SK-N-SH (cell line): ENCODE data around the gene CCDC9. TPM values are rescaled to one million over a fixed set of nuclear protein-coding genes. Genes with fewer than 3 reads are reported as not detected.

ENCODE experiments used
- CTCF ChIA-PET: fragments of 300-600, 350-600 bp; formaldehyde crosslinking; extraction: SDS; loops from one replicate; lab custom pipeline; 2021; lab: Yijun Ruan, JAX
- POLR2A ChIA-PET: fragments of 350-600 bp; sonication (Branson Sonifier 250); formaldehyde crosslinking; extraction: SDS; loops from one replicate; lab custom pipeline; 2020; ENCODE audit warnings: antibody characterized with exemption, inconsistent platforms; lab: Yijun Ruan, JAX
- DNase-seq: peaks from one replicate; pipeline ENCODE4 v3.0.0; 2012
- H2AFZ ChIP-seq: fragments of 200-600 bp; sonication (generic); 2 replicates; pipeline ENCODE4 v1.8.1; 2016; ENCODE audit warnings: antibody characterized with exemption, mild to moderate bottlenecking, low read depth
- H3F3A ChIP-seq: fragments of 200-600 bp; sonication (generic); replicated peaks from 2 replicates; pipeline ENCODE3; 2016; ENCODE audit warnings: antibody characterized with exemption, mild to moderate bottlenecking; ENCODE audit not compliant: insufficient read depth
- H3K27ac ChIP-seq, 2 experiments: fragments of 200-500 bp in 1 of 2; fragments of 200-600 bp in 1 of 2; sonication (Bioruptor generic) in 1 of 2; sonication (generic), shearing (Covaris generic) in 1 of 2; 2 replicates each; pipeline versions ENCODE4 v1.5.1 to v1.6.1; 2014 to 2016; ENCODE audit warnings: low read depth in 2 of 2, inconsistent platforms in 1 of 2, low read length in 1 of 2, mild to moderate bottlenecking in 1 of 2, mixed read lengths in 1 of 2
- H3K27me3 ChIP-seq: fragments of 200-600 bp; sonication (generic), shearing (Covaris generic); 2 replicates; pipeline ENCODE4 v1.6.1; 2016; ENCODE audit warnings: mixed run types; ENCODE audit not compliant: insufficient read depth
- H3K36me3 ChIP-seq, 2 experiments: fragments of 200-500 bp in 1 of 2; fragments of 200-600 bp in 1 of 2; sonication (Bioruptor generic) in 1 of 2; sonication (generic) in 1 of 2; replicated peaks in 1 of 2; 2 replicates each; pipeline versions ENCODE3 to v1.5.1; 2014 to 2016; ENCODE audit warnings: low read length in 1 of 2, mild to moderate bottlenecking in 1 of 2; ENCODE audit not compliant: insufficient read depth in 2 of 2, control insufficient read depth in 1 of 2
- H3K4me1 ChIP-seq, 2 experiments: fragments of 200-500 bp in 1 of 2; fragments of 200-600 bp in 1 of 2; sonication (Bioruptor generic) in 1 of 2; sonication (generic), shearing (Covaris generic) in 1 of 2; 2 replicates each; pipeline versions ENCODE4 v1.5.1 to v1.6.1; 2014 to 2016; ENCODE audit warnings: low read depth in 1 of 2, low read length in 1 of 2, mixed run types in 1 of 2; ENCODE audit not compliant: insufficient read depth in 2 of 2, control insufficient read depth in 1 of 2
- H3K4me2 ChIP-seq: fragments of 200-600 bp; sonication (generic), shearing (Covaris generic); 2 replicates; pipeline ENCODE4 v1.6.1; 2017; ENCODE audit warnings: mixed run types
- H3K4me3 ChIP-seq, 2 experiments: fragments of 200-500 bp in 1 of 2; fragments of 200-600 bp in 1 of 2; sonication (Bioruptor generic) in 1 of 2; sonication (generic), shearing (Covaris generic) in 1 of 2; 2 replicates each; pipeline versions ENCODE4 v1.5.1 to v1.8.1; 2014 to 2016; ENCODE audit warnings: low read depth in 2 of 2, inconsistent platforms in 1 of 2, low read length in 1 of 2, mild to moderate bottlenecking in 1 of 2, mixed read lengths in 1 of 2, moderate library complexity in 1 of 2
- H3K79me2 ChIP-seq: fragments of 200-600 bp; sonication (generic); 2 replicates; pipeline ENCODE4 v1.8.1; 2017; ENCODE audit warnings: mild to moderate bottlenecking; ENCODE audit not compliant: insufficient read depth
- H3K9ac ChIP-seq: fragments of 200-600 bp; sonication (generic); 2 replicates; pipeline ENCODE4 v1.6.1; 2017; ENCODE audit warnings: mixed run types
- H3K9me2 ChIP-seq: fragments of 200-600 bp; sonication (generic); 2 replicates; pipeline ENCODE4 v1.6.1; 2017; ENCODE audit warnings: mixed run types
- H3K9me3 ChIP-seq: fragments of 200-600 bp; sonication (generic); 2 replicates; pipeline ENCODE4 v1.6.1; 2017; ENCODE audit warnings: mixed run types, mild to moderate bottlenecking, moderate library complexity
- H4K20me1 ChIP-seq: fragments of 200-600 bp; sonication (generic); 2 replicates; pipeline ENCODE4 v1.6.1; 2017; ENCODE audit warnings: mild to moderate bottlenecking, mixed run types; ENCODE audit not compliant: insufficient read depth
- EP300 ChIP-seq, 2 experiments: IDR thresholded peaks; 2 replicates each; pipeline versions ENCODE4 v1.4.0 to v1.6.1; 2012; ENCODE audit warnings: borderline replicate concordance in 1 of 2, low read depth in 1 of 2, low read length in 1 of 2
- FOXJ3 ChIP-seq: sonication (generic); formaldehyde crosslinking; IDR thresholded peaks from 2 replicates; pipeline ENCODE4 v1.5.1; 2020; ENCODE audit warnings: mild to moderate bottlenecking, missing genetic modification reagents
- FOXM1 ChIP-seq: IDR thresholded peaks from 2 replicates; pipeline ENCODE4 v1.4.0; 2012; ENCODE audit warnings: low read depth, mild to moderate bottlenecking
- GATA2 ChIP-seq: sonication (generic); formaldehyde crosslinking; IDR thresholded peaks from 2 replicates; pipeline ENCODE4 v1.5.0; 2020; ENCODE audit warnings: mild to moderate bottlenecking, missing genetic modification reagents
- IRF3 ChIP-seq: fragments of 150-350 bp; IDR thresholded peaks from 2 replicates; pipeline ENCODE4 v1.6.1; 2016; ENCODE audit warnings: mild to moderate bottlenecking, low read depth, low read length
- JUND ChIP-seq: IDR thresholded peaks from 2 replicates; pipeline ENCODE4 v1.4.0; 2012
- MEF2A ChIP-seq: IDR thresholded peaks from 2 replicates; pipeline ENCODE4 v1.4.0; 2012; ENCODE audit warnings: low read depth, borderline replicate concordance
- NFIC ChIP-seq: IDR thresholded peaks from 2 replicates; pipeline ENCODE4 v1.4.0; 2012; ENCODE audit warnings: borderline replicate concordance
- NRF1 ChIP-seq: IDR thresholded peaks from 2 replicates; pipeline ENCODE4 v1.6.1; 2012; ENCODE audit warnings: low read depth, mild to moderate bottlenecking, low read length
- RFX5 ChIP-seq: IDR thresholded peaks from 2 replicates; pipeline ENCODE4 v1.6.1; 2012; ENCODE audit warnings: mild to moderate bottlenecking, improper control_type of control experiment, low read length
- RXRA ChIP-seq: IDR thresholded peaks from 2 replicates; pipeline ENCODE4 v1.4.0; 2012; ENCODE audit warnings: low read depth, mild to moderate bottlenecking, borderline replicate concordance
- SIN3A ChIP-seq: IDR thresholded peaks from 2 replicates; pipeline ENCODE4 v1.6.1; 2012; ENCODE audit warnings: low read depth, mild to moderate bottlenecking, low read length, moderate library complexity, borderline replicate concordance
- TCF12 ChIP-seq: IDR thresholded peaks from 2 replicates; pipeline ENCODE4 v1.4.0; 2012
- TEAD4 ChIP-seq: IDR thresholded peaks from 2 replicates; pipeline ENCODE4 v1.4.0; 2012; ENCODE audit warnings: mild to moderate bottlenecking, borderline replicate concordance; ENCODE audit not compliant: insufficient read depth
- USF1 ChIP-seq: IDR thresholded peaks from 2 replicates; pipeline ENCODE4 v1.4.0; 2012; ENCODE audit warnings: low read depth, borderline replicate concordance
- ZBTB33 ChIP-seq: IDR thresholded peaks from 2 replicates; pipeline ENCODE4 v1.4.0; 2012; ENCODE audit warnings: low read depth, borderline replicate concordance
- WGBS: methylation state at CpG from one replicate; pipeline ENCODE4 v1.1.6; 2017; ENCODE audit warnings: low lambda C conversion rate; 5-methylcytosine and 5-hydroxymethylcytosine counted together
- polyA plus RNA-seq, 3 experiments: library from polyadenylated mRNA; depleted of rRNA; stranded (reverse); fragments of >200 nt; gene quantifications; 2 replicates each; pipeline ENCODE4 v1.2.3, GENCODE V29; 2012

Gene CCDC9
- polyA plus RNA-seq, 1 of the 3 experiments (the other 2 are of a cell fraction), result 12.4 TPM

GRCh38 chr19:47268028-47268427 lies 11.7 kb downstream of the CCDC9 start:
- H3K4me1 ChIP-seq, result peaks cover 0 to 5% of the 10 kb centered on the region in 2 experiments; a peak in 1 of 4 replicates
- POLR2A ChIA-PET, result no interaction called here

More at GRCh38 chr19:47268028-47268427, 11.7 kb downstream of the CCDC9 start:
- peaks cover 7% of the 10 kb centered on the region for H3F3A ChIP-seq
- H3K9me2 ChIP-seq, result no peaks in the 10 kb centered on the region
- H3K79me2 ChIP-seq, result 0 out of 2 replicates have a peak, but pooled peaks cover 2% of the 10 kb centered on the region
- CTCF ChIA-PET, result interaction anchor here (1.2 to 2.0 kb wide), 2 partner anchors 24 to 27 kb away, joined by 4 to 7 read pairs; no protein-coding TSS in a partner anchor
- DNase-seq, result no peak
- no peak overlapping the region for H3K27ac ChIP-seq
- H3K9me3 ChIP-seq, result no peaks in the 10 kb centered on the region
- TF ChIP-seq TEAD4, result no peak
- TF ChIP-seq ZBTB33, result no peak
- TF ChIP-seq TCF12, result no peak
- TF ChIP-seq GATA2 (CRISPR knock-in tag), result no peak
- no peak for TF ChIP-seq USF1
- no peak for TF ChIP-seq RXRA
- TF ChIP-seq SIN3A, result no peak
- no peak for TF ChIP-seq JUND
- no peak for TF ChIP-seq IRF3
- no peak for TF ChIP-seq MEF2A
- no peak for TF ChIP-seq NFIC
- no peak for TF ChIP-seq EP300 (IDR thresholded peaks at IDR 0.05; ENCODE audit: borderline replicate concordance in 1 of 2, low read depth in 1 of 2, low read length in 1 of 2)
- TF ChIP-seq FOXJ3, result no peak
- no peak for TF ChIP-seq NRF1
- TF ChIP-seq FOXM1, result no peak
- TF ChIP-seq RFX5, result no peak
- TF ChIP-seq, all 33 proteins: peak for 0
- WGBS, result 79% methylated on average over 6 of the region's 6 CpGs
- peaks cover 20 to 31% of the 10 kb centered on the region in 2 experiments for H3K36me3 ChIP-seq
- no peak overlapping the region for H3K4me2 ChIP-seq
- H3K9ac ChIP-seq, result no peak overlapping the region
- H3K27me3 ChIP-seq, result no peaks in the 10 kb centered on the region
- no peaks in the 10 kb centered on the region for H4K20me1 ChIP-seq
- no peak overlapping the region for H3K4me3 ChIP-seq
- H2AFZ ChIP-seq, result no peak overlapping the region
